Lower leg skin (tissue), 3 donors: ENCODE measurements around the gene FNIP1.

Source experiments
- CTCF ChIP-seq, 3 donors: fragments of 450-650 bp; IDR thresholded peaks; one replicate each; pipeline ENCODE4 v1.5.1; 2016; ENCODE audit warnings: antibody characterized with exemption in 3 of 3, mild to moderate bottlenecking in 3 of 3, moderate library complexity in 2 of 3
- POLR2A ChIP-seq, 2 donors: fragments of 450-650 bp; IDR thresholded peaks; one replicate each; pipeline ENCODE4 v1.6.1; 2016 to 2017; ENCODE audit warnings: antibody characterized with exemption in 2 of 2, mild to moderate bottlenecking in 1 of 2, moderate library complexity in 1 of 2

GRCh38 chr5:131745155-131745554 lies 51.7 kb downstream of the FNIP1 start:
- no peak for TF ChIP-seq POLR2A (IDR thresholded peaks at IDR 0.05)
- no peak for TF ChIP-seq CTCF (IDR thresholded peaks at IDR 0.05)
